Mesothelial cell of epicardium (in vitro differentiated cells): Measurements from ENCODE around the gene DIS3L2. TPM values are rescaled to one million over a fixed set of nuclear protein-coding genes. Genes with fewer than 3 reads are reported as not detected.

ENCODE experiments used
- DNase-seq, 2 experiments: peaks; one replicate each; pipeline ENCODE4 v3.0.0; 2021; ENCODE audit warnings: low spot score in 2 of 2; ENCODE audit not compliant: unreplicated experiment in 2 of 2
- H3K27ac Mint-ChIP-seq: 2 replicates; pipeline ENCODE4 v1.8.0; 2021; ENCODE audit warnings: mixed read lengths
- H3K27me3 Mint-ChIP-seq: 2 replicates; pipeline ENCODE4 v1.8.0; 2021; ENCODE audit warnings: low read depth, mixed read lengths
- H3K36me3 Mint-ChIP-seq: 2 replicates; pipeline ENCODE4 v1.8.0; 2021; ENCODE audit warnings: mixed read lengths
- H3K4me1 Mint-ChIP-seq: 2 replicates; pipeline ENCODE4 v1.8.0; 2021; ENCODE audit warnings: mixed read lengths
- H3K4me3 Mint-ChIP-seq: 2 replicates; pipeline ENCODE4 v1.8.0; 2021; ENCODE audit warnings: mild to moderate bottlenecking, moderate library complexity, mixed read lengths
- H3K9me3 Mint-ChIP-seq: 2 replicates; pipeline ENCODE4 v1.8.0; 2021; ENCODE audit warnings: mixed read lengths
- CTCF ChIP-seq: fragments of 200-600 bp; sonication (generic); IDR thresholded peaks from one replicate; pipeline ENCODE4 v1.5.0; 2021; ENCODE audit warnings: antibody characterized with exemption; ENCODE audit not compliant: unreplicated experiment
- total RNA-seq: library from RNA; stranded (reverse); gene quantifications from 3 replicates; pipeline ENCODE4 v1.2.1, GENCODE V29; 2021

DIS3L2 gene
- total RNA-seq, 1 donor from 2014 or later, result 74.4 TPM

GRCh38 chr2:232138441-232138840 is 176.9 kb downstream of the DIS3L2 start:
- Mint-ChIP-seq H3K27ac (no peak overlapping the region), H3K4me1 (no peaks in the 10 kb centered on the region), H3K9me3 (no peaks in the 10 kb centered on the region), H3K4me3 (no peak overlapping the region), H3K27me3 (no peaks in the 10 kb centered on the region), H3K36me3 (peaks cover 4% of the 10 kb centered on the region)
- no peak for DNase-seq
- TF ChIP-seq CTCF, result no peak

GRCh38 chr2:232139171-232139594 is 177.7 kb downstream of the DIS3L2 start:
- TF ChIP-seq CTCF, result no peak
- H3K4me1 Mint-ChIP-seq, result no peaks in the 10 kb centered on the region
- no peaks in the 10 kb centered on the region for H3K27me3 Mint-ChIP-seq

GRCh38 chr2:232139786-232140562 is 178.5 kb downstream of the DIS3L2 start:
- no peak for TF ChIP-seq CTCF
- Mint-ChIP-seq H3K27ac (no peak overlapping the region), H3K36me3 (peaks cover 4% of the 10 kb centered on the region), H3K27me3 (no peaks in the 10 kb centered on the region), H3K4me3 (no peak overlapping the region), H3K9me3 (no peaks in the 10 kb centered on the region), H3K4me1 (no peaks in the 10 kb centered on the region)
- no peak for DNase-seq

More at GRCh38 chr2:232139171-232139594, 177.7 kb downstream of the DIS3L2 start:
- no peak overlapping the region for H3K27ac Mint-ChIP-seq
- H3K9me3 Mint-ChIP-seq, result no peaks in the 10 kb centered on the region
- peaks cover under 1% of the 10 kb centered on the region for H3K36me3 Mint-ChIP-seq
- H3K4me3 Mint-ChIP-seq, result no peak overlapping the region
- DNase-seq, result no peak

GRCh38 chr2:232141591-232141990 is 180.1 kb downstream of the DIS3L2 start:
- H3K36me3 Mint-ChIP-seq, result peaks cover 8% of the 10 kb centered on the region
- no peaks in the 10 kb centered on the region for H3K4me1 Mint-ChIP-seq
- H3K9me3 Mint-ChIP-seq, result peaks cover 4% of the 10 kb centered on the region
- no peak overlapping the region for H3K27ac Mint-ChIP-seq
- no peak overlapping the region for H3K4me3 Mint-ChIP-seq
- no peak for TF ChIP-seq CTCF
- DNase-seq, result no peak
- H3K27me3 Mint-ChIP-seq, result no peaks in the 10 kb centered on the region

- DNase-seq, result no peak
- no peak overlapping the region for H3K4me3 Mint-ChIP-seq
- peak; percentile 42 for TF ChIP-seq CTCF
- peaks cover 8% of the 10 kb centered on the region for H3K36me3 Mint-ChIP-seq
- H3K27ac Mint-ChIP-seq, result no peak overlapping the region
- H3K27me3 Mint-ChIP-seq, result no peaks in the 10 kb centered on the region
- H3K4me1 Mint-ChIP-seq, result no peaks in the 10 kb centered on the region
- H3K9me3 Mint-ChIP-seq, result peaks cover 4% of the 10 kb centered on the region
Measured at GRCh38 chr2:232142049-232142448, 180.5 kb downstream of the DIS3L2 start.

GRCh38 chr2:232142502-232142901 is 181.0 kb downstream of the DIS3L2 start:
- Mint-ChIP-seq H3K36me3 (peaks cover 11% of the 10 kb centered on the region), H3K27me3 (no peaks in the 10 kb centered on the region), H3K4me3 (no peak overlapping the region), H3K4me1 (no peaks in the 10 kb centered on the region), H3K9me3 (peaks cover 4% of the 10 kb centered on the region), H3K27ac (no peak overlapping the region)
- no peak for DNase-seq
- no peak for TF ChIP-seq CTCF
